PFSK-1 (cell line): ENCODE data around the gene NLRP7.

Source experiments
- FOXP2 ChIP-seq: optimal IDR thresholded peaks from 2 replicates; pipeline ENCODE3; 2011; ENCODE audit warnings: borderline replicate concordance, control low read depth, inconsistent platforms; ENCODE audit not compliant: insufficient read depth; ENCODE audit errors: extremely low read length, extremely low read depth
- POLR2AphosphoS5 ChIP-seq: IDR thresholded peaks from 2 replicates; pipeline ENCODE4 v1.6.1; 2012; ENCODE audit warnings: low read depth, mild to moderate bottlenecking, control low read depth, low read length, moderate library complexity
- SIN3A ChIP-seq: IDR thresholded peaks from 2 replicates; pipeline ENCODE4 v1.6.1; 2012; ENCODE audit warnings: mild to moderate bottlenecking, low read length, moderate library complexity, borderline replicate concordance; ENCODE audit not compliant: insufficient read depth
- TAF1 ChIP-seq: IDR thresholded peaks from 2 replicates; pipeline ENCODE4 v1.6.1; 2012; ENCODE audit warnings: low read length, control low read depth, borderline replicate concordance; ENCODE audit not compliant: insufficient read depth
- TF ChIP-seq, protein P1 (sequence below), 2 experiments: IDR thresholded peaks; 2 replicates each; pipeline versions ENCODE4 v1.6.1 to v1.8.0; 2011 to 2012; ENCODE audit warnings: low read depth in 2 of 2, low read length in 2 of 2, control low read depth in 1 of 2, inconsistent platforms in 1 of 2, mild to moderate bottlenecking in 1 of 2, moderate library complexity in 1 of 2; ENCODE audit not compliant: insufficient read depth in 1 of 2

Gene NLRP7

DNA sequence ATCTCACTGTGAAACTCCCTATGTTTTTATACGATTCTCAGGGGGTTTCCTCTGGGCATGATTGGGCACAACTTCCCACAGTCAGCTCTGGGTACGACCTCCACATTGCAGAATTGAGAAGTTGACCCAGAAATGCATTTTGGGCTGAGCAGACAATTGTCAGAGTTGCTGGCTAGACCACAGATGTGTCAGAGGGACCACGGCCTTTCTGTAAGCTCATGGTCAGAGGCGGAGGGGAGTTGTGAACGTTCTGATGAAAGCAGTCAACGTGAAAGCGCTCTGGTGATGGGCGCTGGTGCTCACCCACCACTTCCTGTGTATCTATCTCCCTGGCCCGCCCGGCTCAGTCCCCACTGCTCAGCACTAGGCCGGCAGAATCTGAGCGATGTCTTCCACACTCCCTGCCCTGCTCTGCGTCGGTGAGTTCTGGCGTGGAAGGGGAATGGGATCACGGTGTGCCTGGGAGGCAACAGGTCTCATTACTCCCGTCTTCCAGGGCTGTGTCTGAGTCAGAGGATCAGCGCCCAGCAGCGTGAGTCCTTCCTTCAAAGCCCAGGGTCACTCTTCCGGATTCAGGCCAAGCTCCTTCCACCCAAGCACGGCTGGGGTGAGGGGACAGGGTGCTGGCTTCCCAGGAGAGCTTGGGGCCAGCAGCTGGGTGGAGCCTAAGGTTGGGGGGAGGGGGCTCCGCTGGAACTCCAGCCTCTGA, 41.4 kb downstream of the NLRP7 start, which contains the start of gene NCR1:
TSS of gene NCR1 (plus strand) at position 346 of the 709 bp plus-strand sequence. CDS start at position 386, 40 bp downstream.
- TF ChIP-seq POLR2AphosphoS5 (no peak), FOXP2 (no peak), SIN3A (no peak)
- TF ChIP-seq, protein P1, sequence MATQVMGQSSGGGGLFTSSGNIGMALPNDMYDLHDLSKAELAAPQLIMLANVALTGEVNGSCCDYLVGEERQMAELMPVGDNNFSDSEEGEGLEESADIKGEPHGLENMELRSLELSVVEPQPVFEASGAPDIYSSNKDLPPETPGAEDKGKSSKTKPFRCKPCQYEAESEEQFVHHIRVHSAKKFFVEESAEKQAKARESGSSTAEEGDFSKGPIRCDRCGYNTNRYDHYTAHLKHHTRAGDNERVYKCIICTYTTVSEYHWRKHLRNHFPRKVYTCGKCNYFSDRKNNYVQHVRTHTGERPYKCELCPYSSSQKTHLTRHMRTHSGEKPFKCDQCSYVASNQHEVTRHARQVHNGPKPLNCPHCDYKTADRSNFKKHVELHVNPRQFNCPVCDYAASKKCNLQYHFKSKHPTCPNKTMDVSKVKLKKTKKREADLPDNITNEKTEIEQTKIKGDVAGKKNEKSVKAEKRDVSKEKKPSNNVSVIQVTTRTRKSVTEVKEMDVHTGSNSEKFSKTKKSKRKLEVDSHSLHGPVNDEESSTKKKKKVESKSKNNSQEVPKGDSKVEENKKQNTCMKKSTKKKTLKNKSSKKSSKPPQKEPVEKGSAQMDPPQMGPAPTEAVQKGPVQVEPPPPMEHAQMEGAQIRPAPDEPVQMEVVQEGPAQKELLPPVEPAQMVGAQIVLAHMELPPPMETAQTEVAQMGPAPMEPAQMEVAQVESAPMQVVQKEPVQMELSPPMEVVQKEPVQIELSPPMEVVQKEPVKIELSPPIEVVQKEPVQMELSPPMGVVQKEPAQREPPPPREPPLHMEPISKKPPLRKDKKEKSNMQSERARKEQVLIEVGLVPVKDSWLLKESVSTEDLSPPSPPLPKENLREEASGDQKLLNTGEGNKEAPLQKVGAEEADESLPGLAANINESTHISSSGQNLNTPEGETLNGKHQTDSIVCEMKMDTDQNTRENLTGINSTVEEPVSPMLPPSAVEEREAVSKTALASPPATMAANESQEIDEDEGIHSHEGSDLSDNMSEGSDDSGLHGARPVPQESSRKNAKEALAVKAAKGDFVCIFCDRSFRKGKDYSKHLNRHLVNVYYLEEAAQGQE (IDR thresholded peaks at IDR 0.05; ENCODE audit: insufficient read depth in 1 of 2, low read depth in 2 of 2, low read length in 2 of 2) = no peak

DNA sequence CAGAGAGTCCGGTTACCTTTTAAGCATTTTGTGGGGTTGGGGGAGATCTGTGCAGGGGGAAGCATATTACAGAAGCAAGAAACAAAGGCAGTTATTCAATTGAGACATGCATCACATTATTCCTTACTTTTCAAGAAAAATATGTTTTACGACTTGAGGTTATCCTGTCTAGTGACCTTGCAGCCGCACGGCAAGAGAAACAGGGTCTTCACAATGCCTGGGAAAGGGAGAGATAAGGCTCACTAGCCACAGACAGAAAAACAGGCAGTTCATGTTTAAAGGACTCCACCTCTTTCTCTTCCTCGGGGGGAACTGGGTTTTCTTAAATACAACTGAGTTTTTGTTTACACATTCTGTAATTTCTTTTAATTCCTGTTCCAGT, 41.9 kb downstream of the NLRP7 start:
- no peak for TF ChIP-seq TAF1

DNA sequence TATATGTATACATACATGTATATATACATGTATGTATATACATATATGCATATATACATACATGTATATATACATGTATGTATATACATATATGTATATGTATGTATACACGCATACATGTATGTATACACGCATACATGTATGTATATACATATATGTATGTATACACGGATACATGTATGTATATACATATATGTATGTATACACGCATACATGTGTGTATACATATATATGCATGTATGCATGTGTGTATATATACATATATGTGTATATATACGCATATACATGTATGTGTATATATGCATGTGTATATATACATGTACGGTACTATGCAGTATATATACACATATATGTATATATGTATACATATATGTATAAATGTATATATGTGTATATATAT, 44.0 kb downstream of the NLRP7 start:
- TF ChIP-seq, protein P1 (IDR thresholded peaks at IDR 0.05; ENCODE audit: insufficient read depth in 1 of 2, low read depth in 2 of 2, low read length in 2 of 2) = no peak
- TF ChIP-seq FOXP2 (no peak), POLR2AphosphoS5 (no peak), SIN3A (no peak), TAF1 (no peak)

DNA sequence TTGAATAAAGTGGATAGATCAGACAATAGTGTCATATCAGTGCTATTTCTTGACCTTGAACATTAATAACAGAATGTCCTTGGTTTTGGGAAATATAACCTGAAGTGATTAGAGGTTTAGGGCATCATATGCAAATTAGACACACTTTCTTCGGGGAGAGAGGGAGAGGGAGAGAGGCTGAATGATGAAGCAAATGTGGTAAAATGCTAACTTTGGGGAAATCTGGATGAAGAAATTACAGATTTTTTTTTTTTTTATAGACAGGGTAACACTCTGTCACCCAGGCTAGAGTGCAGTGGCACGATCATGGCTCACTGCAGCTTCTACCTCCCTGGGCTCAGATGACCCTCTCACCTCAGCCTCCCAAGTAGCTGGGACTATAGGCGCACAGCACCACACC, 45.3 kb downstream of the NLRP7 start:
- no peak for TF ChIP-seq SIN3A
- no peak for TF ChIP-seq TAF1
- no peak for TF ChIP-seq POLR2AphosphoS5
- TF ChIP-seq FOXP2 = no peak
- TF ChIP-seq, protein P1 (IDR thresholded peaks at IDR 0.05; ENCODE audit: insufficient read depth in 1 of 2, low read depth in 2 of 2, low read length in 2 of 2) = no peak

DNA sequence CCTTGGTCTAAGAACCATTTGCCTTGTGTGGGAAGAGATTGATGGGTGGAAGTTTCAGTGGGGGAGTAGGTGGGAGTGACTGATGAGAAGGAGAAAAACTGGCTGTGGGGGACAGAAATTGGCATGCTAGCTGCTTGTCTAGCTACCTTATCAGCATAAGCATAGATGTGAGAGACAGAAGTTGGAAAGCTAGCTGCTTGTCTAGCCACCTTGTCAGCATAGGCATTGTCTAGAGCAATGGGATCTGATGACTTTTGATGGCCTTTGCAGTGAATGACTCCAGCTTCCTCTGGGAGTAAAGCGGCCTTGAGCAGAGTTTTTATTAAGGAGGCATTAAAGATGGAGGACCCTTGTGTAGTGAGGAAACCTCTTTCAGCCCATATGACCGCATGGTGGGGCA, 51.3 kb downstream of the NLRP7 start:
- TF ChIP-seq FOXP2 (no peak), SIN3A (no peak), POLR2AphosphoS5 (no peak), TAF1 (no peak)
- TF ChIP-seq, protein P1 (IDR thresholded peaks at IDR 0.05; ENCODE audit: insufficient read depth in 1 of 2, low read depth in 2 of 2, low read length in 2 of 2) = no peak
